ENCODE data around the gene PRKAG2.
"Not testable (repeated sequence)": the region's sequence is repeated elsewhere in the genome, so short reads cannot be mapped to it uniquely, and the experiment has no call there.

The PRKAG2 gene

GRCh38 chr7:151876899-151877777, at the start of gene PRKAG2:
PRKAG2 (minus strand) TSS chr7:151877115; CDS start chr7:151876620, 495 bp downstream.
- DNase-seq (ENCODE audit: low read depth): peak; percentile 23

- DNase-seq (ENCODE audit: low read depth): no peak
Measured at GRCh38 chr7:151926336-151926712, 49.4 kb upstream of the PRKAG2 start.

- DNase-seq (ENCODE audit: low read depth): no peak
Measured at GRCh38 chr7:151925446-151926335, 48.8 kb upstream of the PRKAG2 start.

- no peak for DNase-seq (ENCODE audit: low read depth)
Measured at GRCh38 chr7:151924508-151924907, 47.6 kb upstream of the PRKAG2 start.

GRCh38 chr7:151924001-151924400, 47.1 kb upstream of the PRKAG2 start:
- DNase-seq (ENCODE audit: low read depth): no peak

DNA sequence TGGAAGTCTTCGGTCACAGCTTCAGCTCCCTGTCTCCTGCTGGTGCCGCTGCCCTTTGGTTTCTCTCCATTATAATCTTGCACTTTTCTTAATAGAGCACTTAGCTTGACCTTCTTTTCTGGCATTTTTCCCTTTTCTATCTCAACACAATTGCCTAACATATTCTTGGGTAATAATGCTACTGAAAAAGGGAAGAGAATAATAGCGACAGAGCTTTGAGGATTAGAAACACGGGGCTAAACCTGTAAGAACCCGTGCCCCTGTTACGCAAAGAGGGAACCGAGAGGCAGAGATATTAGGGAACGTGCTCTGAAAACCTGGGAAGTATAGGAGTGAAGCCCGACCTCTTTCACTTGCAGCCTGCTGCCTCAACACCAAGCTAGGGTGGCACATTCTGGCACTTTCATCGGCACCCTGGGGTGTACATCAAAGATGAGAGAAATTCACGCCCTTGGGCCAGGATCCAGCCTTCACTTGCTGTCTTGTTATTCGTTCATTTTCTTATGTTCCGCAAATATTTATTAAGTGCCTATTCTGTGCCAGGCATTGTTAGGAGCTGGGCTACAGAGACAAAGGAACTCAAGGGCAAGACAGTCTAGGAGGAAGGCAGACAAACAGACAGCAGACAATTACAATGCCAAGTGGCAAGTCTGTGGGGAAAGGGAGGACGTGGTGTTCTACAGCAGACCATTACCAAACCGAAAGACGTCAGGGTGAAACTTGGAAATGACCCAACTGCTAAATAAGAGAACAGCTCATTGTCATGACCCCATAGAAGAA, 46.4 kb upstream of the PRKAG2 start:
- DNase-seq (ENCODE audit: low read depth): no peak

DNA sequence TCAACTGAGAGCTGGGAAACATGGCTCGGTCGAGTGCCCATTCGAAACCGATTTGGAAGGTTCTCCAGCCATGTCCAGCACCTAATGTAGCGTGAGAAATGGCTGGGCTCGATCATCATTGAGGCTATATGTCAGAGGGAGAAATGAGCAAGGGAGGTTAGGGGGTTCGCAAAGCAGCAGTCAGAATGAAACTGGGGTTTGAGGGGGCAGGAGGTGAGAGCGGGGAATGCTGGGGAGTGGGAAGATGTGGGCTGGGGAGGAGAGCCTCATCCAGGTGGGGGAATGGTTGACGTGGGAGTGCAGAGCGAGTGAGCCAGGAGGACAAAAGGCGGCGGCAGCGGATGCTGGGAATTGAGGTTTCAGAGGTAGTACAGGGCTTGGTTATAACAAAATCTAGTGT, 44.5 kb upstream of the PRKAG2 start:
- no peak for DNase-seq (ENCODE audit: low read depth)

GRCh38 chr7:151920488-151920887, 43.6 kb upstream of the PRKAG2 start:
- no peak for DNase-seq (ENCODE audit: low read depth)

DNA sequence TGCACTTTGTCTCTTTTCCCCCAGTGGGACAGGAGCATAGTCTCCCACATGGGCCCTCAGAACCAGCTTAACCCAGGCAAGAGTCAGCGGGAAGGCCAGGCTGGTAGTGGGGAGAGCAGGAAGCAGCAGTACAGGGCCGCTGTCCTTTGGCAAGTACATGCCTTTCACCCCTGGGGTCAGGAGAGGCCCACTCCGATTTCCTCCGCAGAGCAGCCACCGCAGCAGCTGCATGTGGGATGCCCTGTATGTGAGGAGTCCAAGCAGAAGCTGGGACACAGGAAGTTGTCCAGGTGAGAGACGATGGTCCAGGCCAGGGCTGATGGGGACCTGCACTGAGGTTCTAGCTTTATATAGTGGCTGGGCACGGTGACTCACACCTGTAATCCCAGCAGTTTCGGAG, 42.7 kb upstream of the PRKAG2 start:
- DNase-seq (ENCODE audit: low read depth): no peak

DNA sequence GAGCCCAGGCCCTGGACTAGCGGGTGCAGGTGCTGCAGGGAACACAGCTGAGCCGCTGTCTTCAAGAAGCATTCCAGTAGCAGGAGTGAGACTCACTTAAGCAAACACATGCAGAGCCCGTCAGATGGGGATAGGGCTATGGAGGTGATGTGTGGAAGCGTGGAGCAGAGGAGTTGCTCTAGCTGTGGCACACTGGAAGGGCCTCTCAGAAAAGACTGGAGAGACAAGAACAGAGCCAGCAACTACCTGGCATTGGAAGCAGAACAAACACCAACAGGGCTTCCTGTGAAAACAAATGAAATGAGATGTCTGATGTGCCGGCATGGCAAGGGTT, 41.6 kb upstream of the PRKAG2 start:
- DNase-seq (ENCODE audit: low read depth): no peak

DNA sequence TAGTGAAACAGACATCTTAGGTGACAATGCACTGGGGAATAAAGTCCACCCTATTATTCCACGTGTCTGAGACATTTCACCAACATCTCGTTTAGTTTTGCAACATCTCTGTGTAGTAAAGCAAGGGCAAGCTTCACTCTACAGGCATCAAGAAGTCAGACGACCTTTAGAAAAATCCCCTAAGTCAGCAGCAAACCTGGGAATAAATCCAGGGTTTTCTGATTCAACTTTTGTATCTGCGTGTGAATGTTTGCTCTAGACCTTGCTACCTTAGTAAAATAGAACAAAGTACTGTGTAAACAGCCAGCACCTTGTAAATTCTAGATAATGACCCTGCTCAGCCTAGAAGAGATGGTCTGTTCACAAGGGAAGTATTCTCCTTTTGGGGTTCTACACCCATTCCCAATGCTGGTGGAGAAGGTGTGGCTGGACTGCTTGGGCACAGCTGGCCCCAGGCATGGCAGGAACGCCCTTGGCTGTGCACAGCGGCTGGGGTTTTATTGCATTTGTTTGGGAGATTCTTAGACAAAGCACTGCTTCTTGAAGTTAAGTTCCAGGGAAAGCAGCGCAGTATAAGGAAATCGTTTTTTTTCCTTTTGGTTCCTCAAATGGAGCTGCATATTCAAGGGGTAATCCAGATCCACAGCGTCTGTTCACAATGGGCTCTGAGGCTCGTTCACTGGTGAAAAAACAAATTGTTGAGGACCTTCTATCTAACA, 41.0 kb upstream of the PRKAG2 start:
- DNase-seq (ENCODE audit: low read depth): no peak

DNA sequence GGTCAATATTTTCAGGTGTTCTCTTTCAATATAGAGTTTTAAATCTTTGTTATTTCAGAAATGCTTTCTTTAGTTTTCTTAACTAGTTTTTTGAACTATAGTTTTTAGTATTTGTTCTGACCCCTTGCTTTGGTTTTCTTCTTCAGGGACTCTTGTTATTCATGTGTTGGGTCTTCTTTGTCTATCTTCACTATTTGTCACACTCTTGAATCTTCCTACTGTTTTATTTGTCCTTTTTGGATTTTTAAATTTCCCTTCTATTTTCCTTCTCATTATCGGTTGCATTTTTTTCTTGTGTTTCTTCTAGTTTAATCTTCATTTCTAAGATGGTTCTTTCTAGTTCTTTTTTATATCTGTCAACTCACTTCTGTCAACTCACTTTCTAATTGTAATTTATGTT, 37.1 kb upstream of the PRKAG2 start:
- DNase-seq (ENCODE audit: low read depth): no peak

- not testable (repeated sequence) for DNase-seq (ENCODE audit: low read depth)
Measured at GRCh38 chr7:151910655-151911054, 33.7 kb upstream of the PRKAG2 start.

DNA sequence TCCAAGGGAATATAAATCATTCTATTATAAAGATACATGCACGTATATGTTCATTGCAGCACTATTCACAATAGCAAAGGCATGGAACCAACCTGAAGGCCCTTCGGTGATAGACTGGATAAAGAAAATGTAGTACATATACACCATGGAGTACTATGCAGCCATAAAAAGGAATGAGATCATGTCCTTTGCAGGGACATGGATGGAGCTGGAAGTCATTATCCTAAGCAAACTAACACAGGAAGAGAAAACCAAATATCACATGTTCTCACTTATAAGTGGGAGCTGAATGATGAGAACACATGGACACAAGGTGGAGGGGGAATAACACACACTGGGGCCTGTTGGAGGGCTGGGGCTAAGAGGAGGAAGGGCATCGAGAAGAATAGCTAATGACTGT, 30.2 kb upstream of the PRKAG2 start:
- DNase-seq (ENCODE audit: low read depth): not testable (repeated sequence)

DNA sequence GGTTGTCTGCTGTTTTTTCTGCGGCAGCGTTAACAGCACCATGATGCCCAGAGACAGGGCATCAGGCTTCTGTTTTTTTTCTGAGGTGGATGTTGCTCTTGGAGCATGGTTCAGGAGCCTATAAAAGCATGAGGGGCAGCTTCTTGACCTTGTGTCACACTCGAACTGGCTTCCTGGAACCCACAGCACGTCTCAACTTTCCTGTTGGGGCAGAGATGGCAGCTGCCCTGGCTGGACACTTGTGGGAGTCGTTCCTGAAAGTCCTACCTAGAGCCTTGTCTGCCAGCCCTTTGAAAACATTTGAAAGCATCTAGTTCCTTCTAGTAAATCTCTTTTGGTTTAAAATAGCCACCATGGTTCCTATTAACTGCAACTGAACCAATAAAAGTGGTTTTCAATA, 28.9 kb upstream of the PRKAG2 start:
- no peak for DNase-seq (ENCODE audit: low read depth)

DNA sequence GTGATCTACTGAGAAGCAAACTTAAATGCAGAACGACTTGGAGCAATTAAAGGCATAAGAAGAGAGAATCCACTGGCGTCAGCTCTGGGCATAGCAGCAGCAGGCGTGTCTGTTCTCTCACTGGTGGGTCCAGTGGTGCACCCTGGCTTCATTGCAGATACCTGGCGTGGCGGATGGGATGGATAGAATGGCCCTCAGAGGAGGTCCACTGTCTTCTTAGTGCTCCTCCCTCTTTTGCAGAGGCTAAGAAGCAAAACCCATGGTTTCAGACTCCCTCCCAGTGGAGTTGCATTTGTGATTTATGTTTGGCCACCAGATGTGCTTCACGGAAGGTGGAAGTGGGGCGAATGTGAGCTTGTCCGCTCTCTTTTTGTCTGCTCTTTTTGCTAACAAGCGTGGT, 28.4 kb upstream of the PRKAG2 start:
- DNase-seq (ENCODE audit: low read depth): no peak

GRCh38 chr7:151904270-151904669, 27.4 kb upstream of the PRKAG2 start:
- DNase-seq (ENCODE audit: low read depth): no peak

GRCh38 chr7:151903249-151904032, 26.5 kb upstream of the PRKAG2 start:
- no peak for DNase-seq (ENCODE audit: low read depth)

DNA sequence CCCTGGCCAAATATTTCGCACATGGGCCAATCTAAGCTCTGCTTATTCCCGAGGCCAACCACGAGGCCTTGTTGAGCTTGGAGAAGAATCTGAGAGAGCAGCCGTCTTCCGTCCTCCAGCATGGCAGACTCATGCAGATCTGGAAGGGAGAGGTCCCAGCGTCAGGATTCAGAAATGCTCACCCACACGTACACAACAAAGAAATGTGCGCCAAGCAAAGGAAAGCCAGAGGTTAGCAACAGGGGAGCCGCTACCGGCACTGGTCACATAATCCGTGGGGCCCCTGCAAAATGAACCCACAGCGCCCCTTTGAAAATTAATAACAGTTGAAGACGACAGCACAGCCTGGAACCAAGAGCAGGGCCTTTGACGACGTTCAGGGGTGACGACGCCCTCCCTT, 25.4 kb upstream of the PRKAG2 start:
- DNase-seq (ENCODE audit: low read depth): no peak

GRCh38 chr7:151901828-151902227, 24.9 kb upstream of the PRKAG2 start:
- no peak for DNase-seq (ENCODE audit: low read depth)

Data from ELR (cell line).